ENCODE measurements around the gene CDKAL1.

The CDKAL1 gene

GRCh38 chr6:20678831-20679352 lies 144.6 kb downstream of the CDKAL1 start:
- DNase-seq (ENCODE audit: low read depth), result no peak

DNA sequence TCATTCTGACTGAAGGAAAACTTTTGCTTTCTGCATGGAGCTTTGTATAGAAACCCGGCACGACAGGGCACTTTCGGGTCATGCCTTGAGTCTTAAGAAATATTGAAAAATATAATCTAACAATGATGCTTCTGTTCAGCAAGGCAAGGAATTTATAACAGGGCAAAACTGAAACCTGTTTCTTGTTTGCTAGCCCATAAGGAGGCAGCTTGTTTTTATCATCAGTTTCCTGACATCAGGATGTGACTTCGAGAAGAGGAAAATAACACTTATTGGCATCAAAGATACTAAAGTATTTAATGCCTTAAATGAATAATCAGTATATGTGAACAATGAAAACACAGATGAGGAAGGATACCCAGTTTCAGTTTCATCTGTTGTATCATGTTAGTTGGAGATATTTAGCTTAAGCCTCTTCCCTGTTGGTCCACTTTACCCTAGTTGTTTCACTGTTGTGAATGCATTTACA lies 146.5 kb downstream of the CDKAL1 start:
- no peak for DNase-seq (ENCODE audit: low read depth)

- DNase-seq (ENCODE audit: low read depth), result no peak
These were observed 147.0 kb downstream of the CDKAL1 start for GRCh38 chr6:20681243-20681684.

GRCh38 chr6:20684474-20684873 lies 150.2 kb downstream of the CDKAL1 start:
- no peak for DNase-seq (ENCODE audit: low read depth)

DNA sequence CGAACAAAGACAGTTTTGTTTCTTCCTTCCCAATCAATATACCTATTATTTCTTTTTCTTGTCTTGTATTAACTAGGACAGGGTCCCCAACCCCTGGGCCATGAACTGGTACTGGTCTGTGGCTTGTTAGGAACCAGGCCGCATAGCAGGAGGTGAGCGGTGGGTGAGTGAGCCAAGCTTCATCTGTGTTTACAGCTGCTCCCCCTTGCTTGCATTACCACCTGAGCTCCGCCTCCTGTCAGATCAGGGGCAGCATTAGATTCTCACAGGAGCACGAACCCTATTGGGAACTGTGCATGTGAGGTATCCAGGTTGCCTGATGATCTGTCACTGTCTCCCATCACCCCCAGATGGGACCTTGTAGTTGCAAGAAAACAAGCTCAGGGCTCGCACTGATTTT lies 151.9 kb downstream of the CDKAL1 start:
- no peak for DNase-seq (ENCODE audit: low read depth)

- no peak for DNase-seq (ENCODE audit: low read depth)
These were observed 153.2 kb downstream of the CDKAL1 start for GRCh38 chr6:20687494-20687893.

DNA sequence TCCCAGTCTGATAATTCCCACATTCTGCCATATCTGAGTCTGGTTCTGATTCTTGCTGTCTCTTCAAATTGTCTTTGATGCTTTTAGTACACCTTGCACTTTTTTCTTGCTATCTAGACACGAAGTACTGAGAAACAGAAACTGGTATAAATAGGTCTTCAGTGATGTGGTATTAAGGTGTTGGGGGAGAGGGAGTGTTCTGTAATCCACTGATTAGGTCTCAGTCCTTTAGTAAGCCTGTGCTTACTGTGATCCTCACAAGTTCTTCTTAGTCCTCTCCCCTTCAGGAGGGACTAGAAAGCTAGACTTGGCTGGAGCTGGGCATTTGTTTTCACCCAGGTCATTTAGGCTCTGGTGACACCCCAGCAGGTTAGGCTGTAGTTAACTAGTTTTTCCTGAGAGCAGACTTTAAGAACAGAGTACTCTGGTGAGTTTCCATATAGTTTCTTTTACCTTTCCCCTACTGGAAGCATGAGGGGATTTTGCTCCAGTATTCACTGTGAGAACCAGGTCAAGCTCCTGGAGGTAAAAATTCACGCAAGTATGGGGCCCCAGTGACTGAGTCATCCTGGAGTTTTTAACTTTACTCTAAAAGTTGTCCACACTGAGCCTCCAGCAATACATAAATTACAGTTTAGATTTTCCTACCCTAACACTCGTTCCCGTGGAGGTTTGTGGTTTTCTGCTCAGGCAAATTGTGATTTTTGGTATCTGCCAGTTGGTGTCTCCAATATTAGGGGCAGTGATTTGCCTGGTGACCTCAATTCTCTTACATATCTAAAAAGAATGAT lies 154.6 kb downstream of the CDKAL1 start:
- DNase-seq (ENCODE audit: low read depth), result no peak

- no peak for DNase-seq (ENCODE audit: low read depth)
These were observed 156.9 kb downstream of the CDKAL1 start for GRCh38 chr6:20691185-20691584.

GRCh38 chr6:20692023-20692422 lies 157.8 kb downstream of the CDKAL1 start:
- DNase-seq (ENCODE audit: low read depth), result no peak

DNA sequence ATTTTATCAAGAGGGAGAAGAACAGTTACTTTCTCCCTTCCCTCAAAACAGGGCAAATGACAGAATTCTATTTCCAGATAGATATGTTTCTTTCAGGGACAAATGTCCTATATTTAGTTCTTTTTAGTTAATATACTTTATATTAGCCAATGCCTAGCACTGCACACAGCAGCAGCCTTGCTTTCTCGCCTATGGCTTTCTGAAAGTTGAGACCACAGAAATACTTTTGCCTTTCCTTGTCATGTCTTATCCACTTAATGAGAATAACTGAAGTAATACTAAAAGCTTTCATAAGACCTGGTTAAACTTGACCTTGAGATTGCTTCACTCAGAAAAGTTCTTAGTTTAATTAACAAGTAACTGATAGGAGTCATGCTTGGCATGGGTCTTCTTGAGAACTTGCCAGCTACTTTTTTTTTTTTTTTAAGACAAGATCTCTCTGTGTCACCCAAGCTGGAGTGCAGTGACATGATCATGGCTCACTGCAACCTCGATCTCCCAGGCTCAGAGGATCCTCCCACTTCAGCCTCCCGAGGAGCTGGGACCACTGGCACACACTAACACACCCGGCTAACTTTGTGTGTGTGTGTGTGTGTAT lies 159.3 kb downstream of the CDKAL1 start:
- no peak for DNase-seq (ENCODE audit: low read depth)

DNA sequence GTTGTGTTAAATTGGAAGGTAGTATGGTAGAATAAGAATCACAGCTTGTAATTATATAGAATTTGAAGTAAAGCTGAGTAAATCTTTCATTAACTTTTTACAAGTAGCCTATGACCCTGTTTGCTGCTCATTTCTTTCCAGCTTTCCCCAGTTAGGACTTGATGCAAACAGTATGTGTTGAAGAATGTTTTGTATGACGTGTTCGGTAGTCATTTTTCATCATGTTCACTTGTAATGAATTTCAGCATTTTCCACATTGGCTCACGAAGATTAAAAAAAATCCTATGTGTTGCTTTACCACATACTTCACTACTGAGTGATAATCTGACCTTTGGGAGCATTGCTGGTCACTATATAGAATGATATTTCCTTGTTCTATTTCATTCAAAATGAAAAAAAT lies 162.4 kb downstream of the CDKAL1 start:
- peak; percentile 83 for DNase-seq (ENCODE audit: low read depth)

- DNase-seq (ENCODE audit: low read depth), result no peak
These were observed 164.4 kb downstream of the CDKAL1 start for GRCh38 chr6:20698675-20699074.

GRCh38 chr6:20699402-20699801 lies 165.1 kb downstream of the CDKAL1 start:
- DNase-seq (ENCODE audit: low read depth), result no peak

DNA sequence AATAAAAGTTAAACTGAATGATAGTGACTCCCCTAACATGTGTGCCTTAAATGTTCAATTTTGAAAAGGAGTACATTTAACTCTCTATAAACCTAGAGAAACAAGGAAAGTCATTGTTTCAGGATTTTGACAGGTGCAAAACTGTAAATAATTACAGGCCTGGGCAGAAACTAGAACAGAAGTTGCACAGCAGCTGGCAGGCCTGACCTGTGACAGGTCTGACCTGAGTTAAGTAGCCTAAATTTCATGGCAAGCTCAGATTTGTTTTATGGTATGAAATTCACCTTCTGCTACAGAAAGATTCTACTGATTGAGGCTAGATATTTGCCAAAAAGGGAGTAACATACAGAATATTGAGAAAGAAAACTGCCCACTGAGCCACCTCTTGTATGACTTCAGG lies 166.1 kb downstream of the CDKAL1 start:
- no peak for DNase-seq (ENCODE audit: low read depth)

DNA sequence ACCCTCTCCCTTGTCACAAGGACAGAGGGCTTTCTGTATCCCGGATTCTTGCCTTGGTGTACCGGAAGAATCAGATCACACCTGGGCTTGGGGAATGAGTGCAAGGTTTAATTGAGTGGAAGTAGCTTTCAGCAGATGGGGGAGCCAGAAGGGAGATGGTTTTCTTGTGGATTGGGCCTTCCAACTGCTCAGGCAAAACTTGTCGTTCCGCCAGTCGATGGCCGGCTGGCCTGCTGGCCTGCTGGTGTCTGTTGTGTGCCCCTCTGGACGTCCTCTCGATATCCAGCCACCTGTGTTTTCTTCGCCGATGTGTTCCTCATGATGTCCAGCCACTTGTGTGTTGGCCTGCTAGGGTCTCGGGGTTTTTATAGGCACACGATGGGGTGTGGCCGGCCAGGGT lies 168.1 kb downstream of the CDKAL1 start:
- no peak for DNase-seq (ENCODE audit: low read depth)

DNA sequence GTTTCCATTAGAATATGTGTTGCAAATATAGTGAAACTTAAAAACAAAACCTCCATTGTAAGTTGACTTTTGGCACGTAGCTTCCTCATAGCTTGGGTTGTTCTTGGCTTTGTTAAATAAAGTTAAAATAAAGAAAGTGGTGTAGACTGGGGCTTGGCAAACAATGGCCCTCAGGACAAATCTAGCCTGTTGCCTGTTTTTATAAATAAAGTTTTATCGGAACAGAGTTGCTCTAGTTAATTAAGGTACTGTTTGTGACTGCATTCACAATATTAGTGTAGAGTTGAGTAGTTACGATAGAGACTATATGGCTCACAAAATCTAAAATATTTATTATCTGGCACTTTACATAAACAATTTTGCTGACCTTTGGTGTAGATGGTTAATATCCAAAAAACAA lies 168.8 kb downstream of the CDKAL1 start:
- DNase-seq (ENCODE audit: low read depth), result no peak

DNA sequence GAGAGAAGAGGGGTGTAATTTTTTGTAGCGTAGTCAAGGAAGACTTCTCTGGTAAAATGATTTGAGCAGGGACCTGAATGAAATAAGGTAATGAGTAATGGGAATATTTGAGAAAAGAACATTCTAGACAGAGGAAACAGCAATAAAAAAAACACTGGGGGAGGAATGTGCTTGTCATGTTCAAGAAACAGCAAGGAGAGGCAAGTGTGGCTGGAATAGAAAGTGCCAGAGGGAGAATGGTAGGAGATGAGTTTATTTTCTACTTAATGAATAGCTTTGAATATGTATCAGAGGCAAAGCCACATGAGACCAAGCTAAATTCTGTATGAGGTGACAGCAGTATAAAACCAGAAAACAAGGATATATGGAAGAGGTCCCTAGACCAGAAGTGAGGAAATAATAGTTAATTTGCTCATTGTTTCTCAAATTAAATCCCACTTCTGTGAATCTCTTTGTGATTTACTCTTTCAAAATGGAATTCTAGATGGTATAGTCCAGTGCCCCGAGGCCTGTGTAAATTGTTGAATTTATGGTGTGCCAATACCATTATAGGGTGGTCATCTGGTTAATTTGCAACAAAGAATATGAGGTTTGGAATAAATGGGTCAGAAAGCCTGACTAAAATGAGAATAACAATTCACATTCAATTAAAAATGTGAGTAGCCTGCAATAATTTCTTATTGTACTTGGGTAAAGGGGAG lies 170.2 kb downstream of the CDKAL1 start:
- DNase-seq (ENCODE audit: low read depth), result no peak

GRCh38 chr6:20705741-20706140 lies 171.5 kb downstream of the CDKAL1 start:
- no peak for DNase-seq (ENCODE audit: low read depth)

DNA sequence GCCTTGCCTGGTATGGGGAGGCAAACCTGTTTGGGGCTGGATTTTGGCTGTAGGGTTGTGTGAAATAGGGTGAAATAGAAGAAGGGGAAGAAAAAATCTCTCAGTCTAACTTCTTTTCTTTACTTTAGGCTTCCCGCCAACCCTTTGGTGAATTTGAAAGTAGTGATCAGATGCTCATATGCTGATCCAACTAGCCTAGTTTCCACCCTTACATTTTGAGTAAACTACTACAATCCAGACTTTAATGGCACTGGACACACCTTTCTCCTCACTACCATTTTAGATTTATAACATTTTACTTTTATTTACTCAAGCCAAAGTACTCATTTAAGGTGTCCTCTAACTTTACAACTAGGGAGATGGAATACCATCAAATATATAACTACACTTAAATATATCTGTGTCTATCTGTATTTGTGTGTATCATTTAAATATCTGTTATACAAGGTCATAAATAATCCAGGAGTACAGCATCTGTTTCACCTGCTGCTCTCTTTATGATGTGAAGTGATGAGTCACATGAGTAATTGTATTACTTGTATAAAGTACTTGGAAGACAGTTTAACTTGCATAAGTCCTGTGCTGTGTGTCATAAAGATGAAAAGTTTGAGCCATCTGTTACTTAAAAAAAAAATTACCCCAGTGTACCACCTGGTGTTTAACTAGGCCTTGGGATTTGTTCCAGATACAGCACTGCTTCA lies 172.1 kb downstream of the CDKAL1 start:
- no peak for DNase-seq (ENCODE audit: low read depth)

GRCh38 chr6:20706939-20707485 lies 172.8 kb downstream of the CDKAL1 start:
- no peak for DNase-seq (ENCODE audit: low read depth)

- no peak for DNase-seq (ENCODE audit: low read depth)
These were observed 173.6 kb downstream of the CDKAL1 start for GRCh38 chr6:20707870-20708269.

Measured in HS-5 (cell line).